ENCODE measurements around the gene BAIAP3. TPM values are rescaled to one million over a fixed set of nuclear protein-coding genes. Genes with fewer than 3 reads are reported as not detected.

The BAIAP3 gene
- total and polyA plus RNA-seq, 10 of the 15 experiments (the other 5 are each of a cell fraction or from before 2014, with no cell fraction given), result 0.03 to 0.56 (median 0.17) TPM; not detected in 3

- no peak for FAIRE-seq
- intact Hi-C loops (cut with micrococcal nuclease; ENCODE audit: unreplicated experiment), result no loop called here
- POLR2A ChIA-PET, result no interaction called here
- no peak for ATAC-seq
- 94% methylated on average over 28 of the region's 28 CpGs for WGBS (ENCODE audit: insufficient coverage, insufficient replicate concordance, low lambda C conversion rate, missing lambda C conversion rate)
- no peak overlapping the region for H2AFZ ChIP-seq (ENCODE audit: control insufficient read depth, low read depth, low read length)
- H3K4me2 ChIP-seq (ENCODE audit: control insufficient read depth, insufficient read depth), result no peak overlapping the region
- no peak overlapping the region for H3K27ac ChIP-seq (ENCODE audit: control insufficient read depth, insufficient read depth)
- SMC1A ChIA-PET (ENCODE audit: uncharacterized antibody, unreplicated experiment), result no interaction called here
- H4K20me1 ChIP-seq (ENCODE audit: control insufficient read depth, insufficient read depth), result peaks cover 39% of the 10 kb centered on the region
- peaks cover 7% of the 10 kb centered on the region for H3K4me1 ChIP-seq (ENCODE audit: control insufficient read depth, insufficient read depth, low read length)
- in situ Hi-C loops (cut with MboI), result no loop called here
- peaks cover 52% of the 10 kb centered on the region for H3K79me2 ChIP-seq (ENCODE audit: control insufficient read depth, insufficient read depth, low read length)
- BruUV-seq (replicated peaks), result no TSS peak
- no peak for DNase-seq (ENCODE audit: low read depth, low spot score)
- RAD21 ChIA-PET (ENCODE audit: unreplicated experiment), result no interaction called here
- peaks cover 33 to 54% of the 10 kb centered on the region in 2 experiments for H3K36me3 ChIP-seq (ENCODE audit: control insufficient read depth in 2 of 2, insufficient read depth in 2 of 2, low read length in 1 of 2)
- no peak for TF ChIP-seq TCF12 (IDR thresholded peaks at IDR 0.05; ENCODE audit: low read depth, low read length)
- TF ChIP-seq HDAC6 (IDR thresholded peaks at IDR 0.05; ENCODE audit: unreplicated experiment), result no peak
- TF ChIP-seq KAT2A (conservative IDR thresholded peaks at IDR 0.05; ENCODE audit: control insufficient read depth, low read depth, low read length), result no peak
- TF ChIP-seq IKZF1 (conservative IDR thresholded peaks at IDR 0.05), result no peak
- TF ChIP-seq HSF1 (IDR thresholded peaks at IDR 0.05; ENCODE audit: low read depth, low read length), result no peak
- no peak for TF ChIP-seq PRDM15 (CRISPR knock-in tag; IDR thresholded peaks at IDR 0.05)
- no peak for TF ChIP-seq IRF4 (IDR thresholded peaks at IDR 0.05; ENCODE audit: low read depth, low read length)
- TF ChIP-seq ETV6 (conservative IDR thresholded peaks at IDR 0.05 in 1 of 2, IDR thresholded peaks at IDR 0.05 in 1 of 2; ENCODE audit: borderline replicate concordance in 1 of 2, low read depth in 1 of 2), result no peak
- no peak for TF ChIP-seq ESRRA (IDR thresholded peaks at IDR 0.05; ENCODE audit: low read length)
- TF ChIP-seq SREBF1 (IDR thresholded peaks at IDR 0.05; ENCODE audit: low read length), result no peak
- no peak for TF ChIP-seq NR2C1 (IDR thresholded peaks at IDR 0.05)
- TF ChIP-seq BCL11A (IDR thresholded peaks at IDR 0.05; ENCODE audit: low read depth, low read length), result no peak
- TF ChIP-seq TCF7 (IDR thresholded peaks at IDR 0.05; ENCODE audit: borderline replicate concordance), result no peak
- TF ChIP-seq RUNX3 (IDR thresholded peaks at IDR 0.05; ENCODE audit: low read length), result no peak
- H3K27me3 ChIP-seq (replicated peaks in 1 of 2; ENCODE audit: control insufficient read depth in 2 of 2, insufficient read depth in 2 of 2, low read length in 1 of 2), result no peaks in the 10 kb centered on the region
- CTCF ChIA-PET, result no interaction called here
- H3K4me3 ChIP-seq, result no peak overlapping the region
- H3K9ac ChIP-seq (ENCODE audit: control insufficient read depth, insufficient read depth, low read length), result no peak overlapping the region
- no peaks in the 10 kb centered on the region for H3K9me3 ChIP-seq (replicated peaks; ENCODE audit: control insufficient read depth, insufficient read depth, low read length)
These were observed 18.9 kb upstream of the BAIAP3 start for GRCh38 chr16:1314399-1315068.
